ENCODE results near the gene PFKFB4. TPM values are rescaled to one million over a fixed set of nuclear protein-coding genes. Genes with fewer than 3 reads are reported as not detected.

Gene PFKFB4
- total and polyA plus RNA-seq, 2 experiments from 2014 or later, result 8.6 to 22.9 TPM

DNA sequence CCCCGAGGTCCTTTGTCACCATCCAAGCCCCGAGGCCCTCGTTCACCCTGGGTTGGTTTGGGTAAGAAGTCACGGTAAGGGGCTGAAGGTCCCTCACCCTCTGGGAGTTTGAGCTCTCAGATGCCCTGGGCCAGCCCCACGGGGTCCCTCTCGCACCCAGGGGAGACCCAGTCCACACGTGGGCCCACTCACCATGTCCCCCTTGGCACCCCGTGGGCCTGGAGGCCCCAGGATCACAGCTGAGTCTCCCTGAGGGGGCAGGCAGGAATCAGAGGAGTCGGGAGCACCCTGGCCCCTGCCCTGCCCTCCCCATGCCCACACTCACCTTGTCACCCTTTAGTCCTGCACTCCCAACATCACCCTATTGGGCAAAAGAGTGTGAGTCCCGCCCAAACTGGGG, 12.8 kb upstream of the PFKFB4 start (continued):
- TF ChIP-seq CTCF (conservative IDR thresholded peaks at IDR 0.05; ENCODE audit: low read depth in 2 of 2) (no peak), ETS1 (IDR thresholded peaks at IDR 0.05) (no peak), CREB1 (CRISPR knock-in tag; IDR thresholded peaks at IDR 0.05; ENCODE audit: low read depth) (no peak), EZH2phosphoT487 (IDR thresholded peaks at IDR 0.05; ENCODE audit: unreplicated experiment) (no peak), POLR2AphosphoS5 (IDR thresholded peaks at IDR 0.05; ENCODE audit: low read depth) (no peak), STAT1 (IDR thresholded peaks at IDR 0.05; ENCODE audit: unreplicated experiment) (no peak), JUNB (IDR thresholded peaks at IDR 0.05; ENCODE audit: unreplicated experiment) (no peak), EZH2 (IDR thresholded peaks at IDR 0.05; ENCODE audit: low read depth, unreplicated experiment) (no peak)

- H3K9me2 ChIP-seq (ENCODE audit: insufficient read depth), result no peaks in the 10 kb centered on the region
- H3K79me2 ChIP-seq (replicated peaks; ENCODE audit: insufficient read depth), result no peaks in the 10 kb centered on the region
- DNase-seq (ENCODE audit: low spot score) (no peak), ATAC-seq (no peak)
- Mint-ChIP-seq H3K36me3 (ENCODE audit: low read depth) (no peaks in the 10 kb centered on the region; the same call in 2 of the 3 replicates), H3K4me3 (no peak overlapping the region), H3K27me3 (ENCODE audit: insufficient read depth, low read depth, poor library complexity) (peaks cover 9% of the 10 kb centered on the region), H3K9me3 (no peaks in the 10 kb centered on the region; the same call in 2 of the 3 replicates), H3K27ac (no peak overlapping the region), H3K4me1 (peaks cover 7% of the 10 kb centered on the region; the same call in 2 of the 3 replicates)
- no peak overlapping the region for H3K4me2 ChIP-seq
- no peaks in the 10 kb centered on the region for H3K36me3 ChIP-seq (ENCODE audit: insufficient read depth)
- H3K4me1 ChIP-seq (ENCODE audit: insufficient read depth), result no peaks in the 10 kb centered on the region
- TF ChIP-seq CTCF (conservative IDR thresholded peaks at IDR 0.05; ENCODE audit: low read depth in 2 of 2) (no peak), NANOG (IDR thresholded peaks at IDR 0.05; ENCODE audit: borderline replicate concordance) (no peak), ZNF331 (CRISPR knock-in tag; IDR thresholded peaks at IDR 0.05; ENCODE audit: low read depth) (no peak), CREB1 (CRISPR knock-in tag; IDR thresholded peaks at IDR 0.05; ENCODE audit: low read depth) (no peak), ZNF114 (CRISPR knock-in tag; IDR thresholded peaks at IDR 0.05) (no peak), EZH2 (IDR thresholded peaks at IDR 0.05; ENCODE audit: low read depth, unreplicated experiment) (no peak), ETS1 (IDR thresholded peaks at IDR 0.05) (no peak), EZH2phosphoT487 (IDR thresholded peaks at IDR 0.05; ENCODE audit: unreplicated experiment) (no peak), POLR2AphosphoS5 (IDR thresholded peaks at IDR 0.05; ENCODE audit: low read depth) (no peak)
- TF ChIP-seq, protein P1, sequence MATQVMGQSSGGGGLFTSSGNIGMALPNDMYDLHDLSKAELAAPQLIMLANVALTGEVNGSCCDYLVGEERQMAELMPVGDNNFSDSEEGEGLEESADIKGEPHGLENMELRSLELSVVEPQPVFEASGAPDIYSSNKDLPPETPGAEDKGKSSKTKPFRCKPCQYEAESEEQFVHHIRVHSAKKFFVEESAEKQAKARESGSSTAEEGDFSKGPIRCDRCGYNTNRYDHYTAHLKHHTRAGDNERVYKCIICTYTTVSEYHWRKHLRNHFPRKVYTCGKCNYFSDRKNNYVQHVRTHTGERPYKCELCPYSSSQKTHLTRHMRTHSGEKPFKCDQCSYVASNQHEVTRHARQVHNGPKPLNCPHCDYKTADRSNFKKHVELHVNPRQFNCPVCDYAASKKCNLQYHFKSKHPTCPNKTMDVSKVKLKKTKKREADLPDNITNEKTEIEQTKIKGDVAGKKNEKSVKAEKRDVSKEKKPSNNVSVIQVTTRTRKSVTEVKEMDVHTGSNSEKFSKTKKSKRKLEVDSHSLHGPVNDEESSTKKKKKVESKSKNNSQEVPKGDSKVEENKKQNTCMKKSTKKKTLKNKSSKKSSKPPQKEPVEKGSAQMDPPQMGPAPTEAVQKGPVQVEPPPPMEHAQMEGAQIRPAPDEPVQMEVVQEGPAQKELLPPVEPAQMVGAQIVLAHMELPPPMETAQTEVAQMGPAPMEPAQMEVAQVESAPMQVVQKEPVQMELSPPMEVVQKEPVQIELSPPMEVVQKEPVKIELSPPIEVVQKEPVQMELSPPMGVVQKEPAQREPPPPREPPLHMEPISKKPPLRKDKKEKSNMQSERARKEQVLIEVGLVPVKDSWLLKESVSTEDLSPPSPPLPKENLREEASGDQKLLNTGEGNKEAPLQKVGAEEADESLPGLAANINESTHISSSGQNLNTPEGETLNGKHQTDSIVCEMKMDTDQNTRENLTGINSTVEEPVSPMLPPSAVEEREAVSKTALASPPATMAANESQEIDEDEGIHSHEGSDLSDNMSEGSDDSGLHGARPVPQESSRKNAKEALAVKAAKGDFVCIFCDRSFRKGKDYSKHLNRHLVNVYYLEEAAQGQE (IDR thresholded peaks at IDR 0.05; ENCODE audit: unreplicated experiment), result no peak
- no peaks in the 10 kb centered on the region for H3F3A ChIP-seq (replicated peaks; ENCODE audit: low read depth)
- no peak overlapping the region for H3K4me3 ChIP-seq
- H4K20me1 ChIP-seq (replicated peaks; ENCODE audit: insufficient read depth), result no peaks in the 10 kb centered on the region
- H3K27me3 ChIP-seq (ENCODE audit: insufficient read depth), result no peaks in the 10 kb centered on the region
- H3K27ac ChIP-seq (ENCODE audit: low read depth), result no peak overlapping the region
- H2AFZ ChIP-seq, result no peak overlapping the region
Measured at GRCh38 chr3:48568476-48568875, 11.9 kb upstream of the PFKFB4 start.
